ENCODE measurements around the gene FRMD4A.

The FRMD4A gene

DNA sequence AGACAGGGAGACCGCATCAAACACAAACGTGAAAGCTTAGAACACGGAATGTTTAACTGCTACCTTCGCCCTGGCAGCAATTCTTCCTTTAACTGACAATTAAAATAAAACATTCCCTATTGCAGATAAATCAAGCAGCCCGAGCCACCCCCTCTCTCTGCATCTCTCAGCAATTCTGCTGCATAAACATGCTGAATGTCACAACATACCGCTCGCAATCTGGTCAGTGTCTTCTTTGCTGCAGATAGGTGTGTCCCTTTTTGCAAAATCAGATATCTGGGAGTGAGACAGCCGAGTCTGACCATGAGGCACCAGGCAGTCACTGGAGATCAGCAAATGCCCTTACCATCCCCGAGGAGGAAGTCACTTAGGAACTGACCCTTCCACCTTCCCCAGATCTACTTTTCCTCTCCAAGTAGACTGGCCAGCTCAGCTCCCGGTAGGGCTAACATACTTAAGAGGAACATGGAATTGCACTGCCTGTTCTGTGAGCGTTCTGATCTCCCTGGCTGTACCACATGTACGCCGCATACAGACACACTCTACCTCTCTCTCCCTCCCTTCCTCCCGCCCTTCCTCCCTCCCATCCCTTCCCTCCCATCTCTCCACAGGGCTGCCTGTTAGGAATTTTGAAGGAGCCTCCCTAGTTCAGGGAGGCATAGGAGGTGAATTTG, at the start of gene FRMD4A:
Gene FRMD4A, minus strand, starts transcription at position 537 of the 674 bp plus-strand sequence.
- DNase-seq (ENCODE audit: low read depth, low spot score) = no peak

GRCh38 chr10:14379556-14380280, 49.0 kb upstream of the FRMD4A start:
- DNase-seq (ENCODE audit: low read depth, low spot score) = peak; percentile 20

DNA sequence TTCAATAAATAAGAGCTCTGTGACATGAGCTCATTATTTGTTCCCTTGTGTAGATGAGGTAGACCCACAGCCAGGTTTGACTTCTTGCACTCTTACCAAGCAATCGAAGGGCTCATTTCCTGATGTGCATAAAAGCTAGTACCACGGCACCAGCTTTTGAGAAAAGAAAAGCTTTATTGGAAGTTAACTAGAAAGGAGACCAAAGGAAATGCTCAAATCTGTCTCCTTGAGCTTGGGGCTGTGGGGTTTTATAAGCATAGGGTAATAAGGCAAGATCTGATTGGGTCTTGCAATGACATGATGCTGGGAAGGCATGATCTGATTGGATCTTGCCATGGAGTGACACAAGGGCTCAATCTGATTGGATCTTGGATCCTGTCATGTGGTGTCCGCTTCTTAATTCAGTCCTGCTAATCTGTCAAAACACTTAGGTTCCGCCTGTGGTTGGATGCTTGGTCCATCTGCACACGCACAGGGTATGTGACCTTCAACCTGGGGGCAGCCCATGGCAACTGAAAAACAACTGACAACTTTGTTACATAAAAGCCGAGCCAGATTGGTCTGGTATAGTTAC, 47.8 kb upstream of the FRMD4A start:
- no peak for DNase-seq (ENCODE audit: low read depth, low spot score)

GRCh38 chr10:14377591-14378175, 47.0 kb upstream of the FRMD4A start:
- no peak for DNase-seq (ENCODE audit: low read depth, low spot score)

DNA sequence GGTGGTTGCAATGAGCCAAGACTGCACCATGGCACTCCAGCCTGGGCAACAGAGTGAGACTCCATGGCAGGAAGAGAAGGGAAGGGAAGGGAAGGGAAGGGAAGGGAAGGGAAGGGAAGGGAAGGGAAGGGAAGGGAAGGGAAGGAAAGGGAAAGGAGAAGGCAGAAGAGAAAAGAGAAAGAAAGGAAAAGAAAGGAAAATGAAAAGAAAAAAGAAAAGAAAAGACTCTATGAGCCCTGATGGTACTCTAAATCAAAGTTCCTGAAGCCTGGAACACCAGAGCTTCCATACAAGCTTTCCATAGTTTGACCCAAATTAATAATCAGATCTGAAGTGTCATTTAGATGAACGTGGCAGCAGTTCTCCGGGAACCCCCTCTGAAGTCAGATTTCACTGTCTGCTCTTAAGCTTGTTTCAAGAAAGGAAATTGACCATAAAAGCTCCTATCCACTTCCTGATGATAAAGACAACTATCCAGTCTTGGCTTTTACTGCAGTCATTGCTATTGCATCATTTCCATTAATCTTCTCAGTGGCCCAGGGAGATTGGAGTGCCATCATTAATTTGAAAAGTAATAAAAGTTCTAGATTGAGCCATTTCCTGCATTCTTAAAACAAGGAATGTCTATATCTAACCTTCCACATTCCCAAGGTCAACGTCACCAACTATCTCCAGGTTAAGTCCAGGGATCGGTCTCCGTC, 44.2 kb upstream of the FRMD4A start:
- no peak for DNase-seq (ENCODE audit: low read depth, low spot score)

- DNase-seq (ENCODE audit: low read depth, low spot score) = no peak
These were observed 41.9 kb upstream of the FRMD4A start for GRCh38 chr10:14372606-14373005.

- DNase-seq (ENCODE audit: low read depth, low spot score) = no peak
These were observed 40.9 kb upstream of the FRMD4A start for GRCh38 chr10:14371581-14371980.

DNA sequence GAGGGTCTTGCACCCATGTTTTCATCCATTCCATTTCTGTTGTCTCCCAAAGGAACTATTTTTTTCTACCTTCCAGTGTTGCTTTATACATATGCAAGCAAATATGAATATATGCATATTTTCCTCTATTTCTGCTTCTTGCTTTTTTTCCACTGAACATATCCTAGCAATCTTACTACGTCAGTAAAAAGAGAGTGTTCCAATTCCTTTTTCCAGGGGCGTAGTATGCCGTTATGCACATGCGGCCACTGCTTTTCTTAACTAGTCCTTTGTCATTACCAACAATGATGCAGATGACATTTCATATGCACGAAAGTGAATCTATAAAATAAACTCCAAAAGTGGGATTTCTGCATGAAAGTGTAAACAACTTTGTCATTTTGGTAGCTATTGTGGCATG, 40.2 kb upstream of the FRMD4A start:
- no peak for DNase-seq (ENCODE audit: low read depth, low spot score)

DNA sequence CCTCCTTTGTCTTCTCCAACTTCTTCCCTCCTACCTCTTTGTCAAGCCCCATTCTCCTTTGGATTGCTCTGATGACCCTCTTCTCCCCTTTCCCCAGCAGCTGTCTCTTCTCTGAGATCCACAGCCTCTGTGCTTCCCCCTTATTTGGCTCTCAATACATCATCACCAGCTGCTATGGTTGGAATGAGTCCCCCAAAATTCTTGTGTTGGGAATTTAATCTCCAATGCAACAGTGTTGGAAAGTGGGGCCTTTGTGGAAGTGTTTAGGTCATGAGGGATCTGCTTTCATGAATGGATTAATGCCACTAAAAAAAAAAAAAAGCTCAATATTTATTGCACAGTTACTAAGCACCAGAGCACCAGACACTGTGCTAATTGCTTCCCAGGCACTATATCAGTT, 39.2 kb upstream of the FRMD4A start:
- DNase-seq (ENCODE audit: low read depth, low spot score) = no peak

- DNase-seq (ENCODE audit: low read depth, low spot score) = no peak
These were observed 36.0 kb upstream of the FRMD4A start for GRCh38 chr10:14366760-14367159.

- no peak for DNase-seq (ENCODE audit: low read depth, low spot score)
These were observed 34.5 kb upstream of the FRMD4A start for GRCh38 chr10:14365266-14365665.

DNA sequence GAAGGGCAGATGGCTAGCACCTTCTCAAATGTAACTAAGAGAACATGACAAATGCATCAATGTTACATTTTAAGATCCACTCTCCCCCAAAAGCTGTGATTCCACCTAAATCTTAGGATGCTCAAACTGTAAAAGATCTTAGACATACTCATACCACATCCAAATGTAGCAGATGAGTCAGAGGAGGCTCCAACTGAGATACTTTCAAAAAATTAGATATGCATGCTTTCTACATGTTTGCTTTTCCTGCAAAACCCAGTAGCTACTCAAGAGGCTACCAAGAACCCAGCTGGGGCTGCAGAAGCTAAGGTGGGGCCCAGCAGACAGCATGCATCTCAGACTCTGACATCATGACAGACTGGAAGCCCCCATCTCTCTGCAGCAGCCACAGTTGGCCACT, 31.4 kb upstream of the FRMD4A start:
- no peak for DNase-seq (ENCODE audit: low read depth, low spot score)

DNA sequence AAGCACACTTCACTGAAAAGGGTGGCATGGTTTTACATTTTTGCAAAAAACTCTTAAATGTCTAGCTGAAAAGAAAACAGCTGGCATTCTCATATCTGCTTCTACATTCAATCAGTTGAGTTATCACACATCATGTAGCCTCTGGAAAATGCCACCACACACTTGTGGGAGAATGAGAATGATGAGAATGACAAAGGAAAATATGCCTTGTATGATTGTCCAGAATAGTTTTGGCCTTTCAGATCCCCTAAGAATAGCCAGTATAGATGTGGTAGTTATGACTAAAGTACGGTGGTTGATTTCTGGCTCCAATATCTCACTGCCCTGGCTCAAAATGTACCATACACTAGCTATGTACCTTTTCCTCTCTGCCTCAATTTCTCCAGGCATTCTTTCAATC, 30.2 kb upstream of the FRMD4A start:
- no peak for DNase-seq (ENCODE audit: low read depth, low spot score)

- no peak for DNase-seq (ENCODE audit: low read depth, low spot score)
These were observed 29.8 kb upstream of the FRMD4A start for GRCh38 chr10:14360515-14360914.

DNA sequence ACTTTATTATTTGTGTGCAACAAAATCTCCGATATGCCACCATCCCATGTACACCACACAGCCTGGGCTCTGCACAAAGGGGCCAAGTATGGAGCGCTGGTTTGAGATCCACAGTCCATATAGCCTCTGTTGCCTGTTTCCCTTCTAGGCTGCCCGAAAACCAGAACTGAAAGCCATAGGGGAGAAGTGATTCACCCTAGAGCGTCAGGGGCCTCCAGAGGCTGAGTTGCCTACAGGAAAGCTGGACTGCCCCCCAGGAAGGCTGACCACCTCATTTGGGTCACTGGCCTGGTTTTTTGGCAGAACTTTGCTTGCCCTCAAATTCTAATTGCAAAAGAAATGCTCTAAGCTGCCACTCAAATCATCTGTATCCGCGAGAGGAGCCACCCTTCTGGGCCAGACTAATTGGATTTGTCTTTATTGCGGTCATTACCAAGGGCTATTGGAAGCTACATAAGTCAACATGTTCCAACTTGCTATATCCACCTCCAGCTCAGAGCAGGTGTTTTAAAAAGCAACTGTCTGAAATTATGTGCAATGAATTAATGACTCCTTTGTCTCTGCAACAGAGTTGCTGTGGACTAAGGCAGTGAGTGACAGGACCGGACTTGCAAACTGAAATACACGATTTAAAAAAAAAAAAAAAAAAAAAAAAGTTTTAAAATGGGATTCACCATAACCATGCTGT, 28.3 kb upstream of the FRMD4A start:
- DNase-seq (ENCODE audit: low read depth, low spot score) = peak; percentile 44

GRCh38 chr10:14356921-14357320, 26.2 kb upstream of the FRMD4A start:
- DNase-seq (ENCODE audit: low read depth, low spot score) = peak; percentile 74

- no peak for DNase-seq (ENCODE audit: low read depth, low spot score)
These were observed 25.0 kb upstream of the FRMD4A start for GRCh38 chr10:14355750-14356149.

GRCh38 chr10:14353291-14353913, 22.7 kb upstream of the FRMD4A start:
- no peak for DNase-seq (ENCODE audit: low read depth, low spot score)

DNA sequence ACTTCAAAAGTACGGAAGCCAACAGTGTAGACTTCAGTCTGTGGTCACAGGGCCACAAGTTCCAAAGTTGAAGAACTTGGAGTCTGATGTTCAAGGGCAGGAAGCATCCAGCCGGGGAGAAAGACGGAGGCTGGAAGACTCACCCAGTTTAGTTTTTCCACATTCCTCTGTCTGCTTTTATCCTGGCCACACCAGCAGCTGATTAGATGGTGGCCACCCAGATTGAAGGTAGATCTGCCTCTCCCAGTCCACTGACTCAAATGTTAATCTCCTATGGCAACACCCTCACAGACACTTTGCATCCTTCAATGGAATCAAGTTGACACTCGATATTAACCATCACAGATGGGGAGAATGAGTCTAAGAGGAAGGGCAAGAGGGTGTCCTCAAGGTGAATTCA, 19.3 kb upstream of the FRMD4A start:
- DNase-seq (ENCODE audit: low read depth, low spot score) = no peak

- peak; percentile 54 for DNase-seq (ENCODE audit: low read depth, low spot score)
These were observed 18.4 kb upstream of the FRMD4A start for GRCh38 chr10:14349081-14349480.

GRCh38 chr10:14345262-14345661, 14.5 kb upstream of the FRMD4A start:
- DNase-seq (ENCODE audit: low read depth, low spot score) = no peak

All from astrocyte of the hippocampus (primary cell).